Panc1 (cell line): Measurements from ENCODE around the gene PLB1. TPM values are rescaled to one million over a fixed set of nuclear protein-coding genes. Genes with fewer than 3 reads are reported as not detected.

Experiments
- ATAC-seq: fragments of 200-7000 bp; cut with Tn5 transposase; 2 replicates; pipeline ENCODE4 v1.9.1; 2020; ENCODE audit warnings: mild to moderate bottlenecking, moderate library complexity
- BruUV-seq: library from RNA; stranded (reverse); fragments of 400-500 nt; replicated peaks from 2 replicates; lab custom pipeline; 2021; lab: Mats Ljungman, UMichigan
- CTCF ChIA-PET: fragments of 300-600 bp; sonication (Branson Sonifier 250); formaldehyde crosslinking; loops from one replicate; lab custom pipeline; 2022; ENCODE audit warnings: antibody characterized with exemption; lab: Charles Lee
- POLR2A ChIA-PET: fragments of 300-600 bp; sonication (Branson Sonifier 250); formaldehyde crosslinking; loops from one replicate; lab custom pipeline; 2022; ENCODE audit warnings: antibody characterized with exemption; lab: Charles Lee
- DNase-seq: peaks from one replicate; pipeline ENCODE4 v3.0.0-alpha.2; 2010; ENCODE audit warnings: low read depth, low spot score
- H3K27ac ChIP-seq: 2 replicates; pipeline ENCODE4 v1.5.1; 2011; ENCODE audit warnings: mild to moderate bottlenecking, low read length, inconsistent platforms
- H3K27me3 ChIP-seq: fragments of 200-500 bp; sonication (Bioruptor generic); 2 replicates; pipeline ENCODE4 v1.6.0; 2014; ENCODE audit warnings: low read length, inconsistent platforms; ENCODE audit not compliant: control insufficient read depth, insufficient read depth
- H3K36me3 ChIP-seq: fragments of 200-500 bp; sonication (Bioruptor generic); 2 replicates; pipeline ENCODE4 v1.5.1; 2014; ENCODE audit warnings: inconsistent platforms, mild to moderate bottlenecking, low read length, moderate library complexity; ENCODE audit not compliant: control insufficient read depth, insufficient read depth
- H3K4me1 ChIP-seq: 2 replicates; pipeline ENCODE4 v1.5.1; 2011; ENCODE audit warnings: inconsistent platforms, mild to moderate bottlenecking, low read length, moderate library complexity; ENCODE audit not compliant: control insufficient read depth, insufficient read depth
- H3K4me3 ChIP-seq, 2 experiments: 2 replicates each; pipeline ENCODE4 v1.5.1; 2011 to 2012; ENCODE audit warnings: low read depth in 2 of 2, low read length in 2 of 2, mild to moderate bottlenecking in 2 of 2, inconsistent platforms in 1 of 2, moderate library complexity in 1 of 2
- H3K9me3 ChIP-seq: fragments of 200-500 bp; sonication (Bioruptor generic); 2 replicates; pipeline ENCODE4 v1.5.1; 2014; ENCODE audit warnings: low read depth, mild to moderate bottlenecking, inconsistent platforms, low read length, moderate library complexity; ENCODE audit not compliant: control insufficient read depth, insufficient read depth
- CTCF ChIP-seq: fragments of 450-650 bp; IDR thresholded peaks from 2 replicates; pipeline ENCODE4 v1.5.1; 2017; ENCODE audit warnings: mild to moderate bottlenecking
- POLR2AphosphoS5 ChIP-seq: IDR thresholded peaks from 2 replicates; pipeline ENCODE4 v1.6.1; 2012; ENCODE audit warnings: mild to moderate bottlenecking, low read depth, low read length, moderate library complexity
- SIN3A ChIP-seq: IDR thresholded peaks from 2 replicates; pipeline ENCODE4 v1.6.1; 2012; ENCODE audit warnings: low read depth, mild to moderate bottlenecking, low read length, moderate library complexity, borderline replicate concordance; ENCODE audit not compliant: insufficient read depth
- TCF7L2 ChIP-seq: IDR thresholded peaks from 2 replicates; pipeline ENCODE4 v1.6.1; 2011; ENCODE audit warnings: mild to moderate bottlenecking, low read depth, low read length, inconsistent platforms
- in situ Hi-C: cut with HindIII; loops from 2 replicates; pipeline ENCODE4 v1.10.0; 2016; ENCODE audit warnings: low sequenced_read_pairs, low pct_unique_long_range_greater_than_20kb
- intact Hi-C: fragments of 100-400 bp; cut with micrococcal nuclease; formaldehyde crosslinking; loops from one replicate; pipeline ENCODE4 v1.10.0; 2022; ENCODE audit not compliant: unreplicated experiment
- total RNA-seq: library from RNA; stranded (reverse); gene quantifications from one replicate; pipeline ENCODE4 v1.2.1, GENCODE V29; 2021; ENCODE audit not compliant: unreplicated experiment
- TF ChIP-seq, protein P1 (sequence below), 2 experiments: IDR thresholded peaks; 2 replicates each; pipeline ENCODE4 v1.6.1; 2011 to 2012; ENCODE audit warnings: low read depth in 2 of 2, control low read depth in 1 of 2, low read length in 1 of 2, mild to moderate bottlenecking in 1 of 2, moderate library complexity in 1 of 2; ENCODE audit not compliant: insufficient read depth in 1 of 2

Gene PLB1
- total RNA-seq, 1 experiment from 2014 or later, result 0.80 TPM

- DNase-seq (no peak), ATAC-seq (peak; percentile 58)
- Histone ChIP-seq H3K36me3 (no peaks in the 10 kb centered on the region), H3K27me3 (no peaks in the 10 kb centered on the region), H3K4me1 (no peaks in the 10 kb centered on the region), H3K27ac (peak overlapping the region; percentile 74), H3K9me3 (peaks cover 12% of the 10 kb centered on the region; the same call in 1 of the 2 replicates), H3K4me3 (peak overlapping the region; percentile 52 to 77)
- no TSS peak for BruUV-seq
- intact Hi-C loops (no loop called here), in situ Hi-C loops (no loop called here)
- TF ChIP-seq CTCF (no peak; the same call in 1 of the 2 replicates), TCF7L2 (no peak), POLR2AphosphoS5 (no peak), SIN3A (no peak)
- TF ChIP-seq, protein P1, sequence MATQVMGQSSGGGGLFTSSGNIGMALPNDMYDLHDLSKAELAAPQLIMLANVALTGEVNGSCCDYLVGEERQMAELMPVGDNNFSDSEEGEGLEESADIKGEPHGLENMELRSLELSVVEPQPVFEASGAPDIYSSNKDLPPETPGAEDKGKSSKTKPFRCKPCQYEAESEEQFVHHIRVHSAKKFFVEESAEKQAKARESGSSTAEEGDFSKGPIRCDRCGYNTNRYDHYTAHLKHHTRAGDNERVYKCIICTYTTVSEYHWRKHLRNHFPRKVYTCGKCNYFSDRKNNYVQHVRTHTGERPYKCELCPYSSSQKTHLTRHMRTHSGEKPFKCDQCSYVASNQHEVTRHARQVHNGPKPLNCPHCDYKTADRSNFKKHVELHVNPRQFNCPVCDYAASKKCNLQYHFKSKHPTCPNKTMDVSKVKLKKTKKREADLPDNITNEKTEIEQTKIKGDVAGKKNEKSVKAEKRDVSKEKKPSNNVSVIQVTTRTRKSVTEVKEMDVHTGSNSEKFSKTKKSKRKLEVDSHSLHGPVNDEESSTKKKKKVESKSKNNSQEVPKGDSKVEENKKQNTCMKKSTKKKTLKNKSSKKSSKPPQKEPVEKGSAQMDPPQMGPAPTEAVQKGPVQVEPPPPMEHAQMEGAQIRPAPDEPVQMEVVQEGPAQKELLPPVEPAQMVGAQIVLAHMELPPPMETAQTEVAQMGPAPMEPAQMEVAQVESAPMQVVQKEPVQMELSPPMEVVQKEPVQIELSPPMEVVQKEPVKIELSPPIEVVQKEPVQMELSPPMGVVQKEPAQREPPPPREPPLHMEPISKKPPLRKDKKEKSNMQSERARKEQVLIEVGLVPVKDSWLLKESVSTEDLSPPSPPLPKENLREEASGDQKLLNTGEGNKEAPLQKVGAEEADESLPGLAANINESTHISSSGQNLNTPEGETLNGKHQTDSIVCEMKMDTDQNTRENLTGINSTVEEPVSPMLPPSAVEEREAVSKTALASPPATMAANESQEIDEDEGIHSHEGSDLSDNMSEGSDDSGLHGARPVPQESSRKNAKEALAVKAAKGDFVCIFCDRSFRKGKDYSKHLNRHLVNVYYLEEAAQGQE (IDR thresholded peaks at IDR 0.05; ENCODE audit: insufficient read depth in 1 of 2, low read depth in 2 of 2, low read length in 1 of 2), result no peak
- POLR2A ChIA-PET, result no interaction called here
- CTCF ChIA-PET, result interaction anchor here (0.6 to 1.1 kb wide), 9 partner anchors 27 to 343 kb away, joined by 3 to 9 read pairs (median 6); no protein-coding TSS in a partner anchor
These were observed 71.2 kb downstream of the PLB1 start for GRCh38 chr2:28567061-28567471.

DNA sequence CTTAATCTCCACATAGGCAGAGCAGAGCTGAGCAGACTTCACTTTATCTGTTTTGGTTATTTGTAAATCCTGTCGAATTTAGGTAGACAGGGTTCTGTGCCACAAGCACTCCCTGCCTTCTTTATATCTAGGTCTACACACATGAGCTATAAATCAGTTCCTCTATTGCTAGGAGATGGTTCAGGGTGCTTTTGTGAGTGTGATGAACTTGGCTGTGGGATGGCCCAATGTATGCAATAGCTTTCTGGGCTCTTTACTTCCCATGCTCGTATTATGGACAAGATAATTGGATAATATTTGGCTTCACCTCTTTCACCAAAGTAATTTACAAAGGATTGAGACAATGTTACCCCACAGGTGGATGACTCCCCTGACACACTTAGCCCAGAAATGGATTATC is 72.2 kb downstream of the PLB1 start:
- no TSS peak for BruUV-seq
- intact Hi-C loops (no loop called here), in situ Hi-C loops (no loop called here)
- no peaks in the 10 kb centered on the region for H3K36me3 ChIP-seq
- peak overlapping the region; percentile 21; the same call in 1 of the 2 replicates for H3K27ac ChIP-seq
- H3K4me3 ChIP-seq, result no peak overlapping the region
- TF ChIP-seq, protein P1 (IDR thresholded peaks at IDR 0.05; ENCODE audit: insufficient read depth in 1 of 2, low read depth in 2 of 2, low read length in 1 of 2), result no peak
- TF ChIP-seq SIN3A (no peak), CTCF (no peak), TCF7L2 (no peak), POLR2AphosphoS5 (no peak)
- ChIA-PET CTCF (interaction anchor here (0.5 to 1.2 kb wide), 5 partner anchors 17 to 71 kb away, joined by 3 to 8 read pairs (median 6); no protein-coding TSS in a partner anchor), POLR2A (no interaction called here)
- H3K27me3 ChIP-seq, result no peaks in the 10 kb centered on the region
- DNase-seq (no peak), ATAC-seq (no peak)
- peaks cover 17% of the 10 kb centered on the region; the same call in 1 of the 2 replicates for H3K9me3 ChIP-seq
- no peaks in the 10 kb centered on the region for H3K4me1 ChIP-seq
